Measurements from ENCODE around the gene WNT10A. TPM values are rescaled to one million over a fixed set of nuclear protein-coding genes. Genes with fewer than 3 reads are reported as not detected.
A peak's percentile ranks its signal among the peaks of the same experiment; 100 is the strongest.

Gene WNT10A
- total and polyA plus RNA-seq, 12 donors, result 0.01 to 0.56 (median 0.18) TPM; not detected in 8

DNA sequence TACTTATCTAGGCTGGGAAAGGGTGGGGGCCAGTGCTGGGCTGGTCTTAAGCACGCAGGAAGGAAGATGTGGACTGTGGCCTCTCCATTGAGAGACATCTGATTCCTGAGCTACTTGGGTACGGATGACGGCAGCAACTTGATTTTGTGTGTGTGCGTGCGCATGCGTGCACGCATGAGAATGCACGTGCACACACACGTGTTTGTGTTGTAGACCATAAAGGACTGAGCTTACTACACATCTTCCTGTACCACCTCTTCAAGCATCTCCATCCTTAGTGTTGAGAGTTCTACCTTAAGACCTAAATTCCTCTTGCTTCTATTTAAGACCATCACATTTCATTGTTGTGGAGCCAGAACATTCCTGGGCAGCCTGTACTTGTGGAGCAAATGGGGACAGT lies 11.6 kb upstream of the WNT10A start:
- Histone ChIP-seq H3K9me3 (no peaks in the 10 kb centered on the region), H3K27ac (no peak overlapping the region), H3K4me1 (peaks cover 0 to 20% (median 9%) of the 10 kb centered on the region in 9 donors), H3K27me3 (peaks cover 25 to 99% (median 84%) of the 10 kb centered on the region in 7 donors), H3K4me3 (no peak overlapping the region), H3K36me3 (no peaks in the 10 kb centered on the region)
- intact Hi-C loops (cut with DNase I), result no loop called here
- DNase-seq (no peak), ATAC-seq (no peak)
- 76 to 80% methylated on average over 9 of the region's 9 CpGs for WGBS, 2 donors
- TF ChIP-seq CTCF (IDR thresholded peaks at IDR 0.05), result no peak

DNA sequence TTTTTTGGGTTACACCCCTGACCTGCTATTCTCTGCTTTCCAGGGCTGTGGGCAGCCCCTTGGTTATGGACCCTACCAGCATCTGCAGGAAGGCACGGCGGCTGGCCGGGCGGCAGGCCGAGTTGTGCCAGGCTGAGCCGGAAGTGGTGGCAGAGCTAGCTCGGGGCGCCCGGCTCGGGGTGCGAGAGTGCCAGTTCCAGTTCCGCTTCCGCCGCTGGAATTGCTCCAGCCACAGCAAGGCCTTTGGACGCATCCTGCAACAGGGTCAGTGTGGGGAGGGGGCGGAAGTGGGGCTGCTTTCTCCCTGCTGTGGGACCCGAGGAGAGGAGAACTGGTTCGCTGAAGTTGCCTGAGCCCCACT lies 9.7 kb upstream of the WNT10A start:
- Histone ChIP-seq H3K4me3 (peak overlapping the region in 5 of 10 donors; percentile 1 to 40 (median 17)), H3K4me1 (peaks cover 0 to 20% (median 9%) of the 10 kb centered on the region in 9 donors), H3K9me3 (no peaks in the 10 kb centered on the region), H3K27me3 (peaks cover 25 to 100% (median 88%) of the 10 kb centered on the region in 7 donors), H3K36me3 (no peaks in the 10 kb centered on the region), H3K27ac (no peak overlapping the region)
- intact Hi-C loops (cut with DNase I), result loop anchor here in 1 of 10 donors (10.0 kb wide), 1 partner anchor 284 kb away; no protein-coding TSS in a partner anchor
- peak in 2 of 8 donors; percentile 21 to 23 for ATAC-seq
- no peak for TF ChIP-seq CTCF (IDR thresholded peaks at IDR 0.05)
- peak in 1 of 2 donors; percentile 49 for DNase-seq
- 8 to 13% methylated on average over 18 of the region's 18 CpGs for WGBS, 2 donors

DNA sequence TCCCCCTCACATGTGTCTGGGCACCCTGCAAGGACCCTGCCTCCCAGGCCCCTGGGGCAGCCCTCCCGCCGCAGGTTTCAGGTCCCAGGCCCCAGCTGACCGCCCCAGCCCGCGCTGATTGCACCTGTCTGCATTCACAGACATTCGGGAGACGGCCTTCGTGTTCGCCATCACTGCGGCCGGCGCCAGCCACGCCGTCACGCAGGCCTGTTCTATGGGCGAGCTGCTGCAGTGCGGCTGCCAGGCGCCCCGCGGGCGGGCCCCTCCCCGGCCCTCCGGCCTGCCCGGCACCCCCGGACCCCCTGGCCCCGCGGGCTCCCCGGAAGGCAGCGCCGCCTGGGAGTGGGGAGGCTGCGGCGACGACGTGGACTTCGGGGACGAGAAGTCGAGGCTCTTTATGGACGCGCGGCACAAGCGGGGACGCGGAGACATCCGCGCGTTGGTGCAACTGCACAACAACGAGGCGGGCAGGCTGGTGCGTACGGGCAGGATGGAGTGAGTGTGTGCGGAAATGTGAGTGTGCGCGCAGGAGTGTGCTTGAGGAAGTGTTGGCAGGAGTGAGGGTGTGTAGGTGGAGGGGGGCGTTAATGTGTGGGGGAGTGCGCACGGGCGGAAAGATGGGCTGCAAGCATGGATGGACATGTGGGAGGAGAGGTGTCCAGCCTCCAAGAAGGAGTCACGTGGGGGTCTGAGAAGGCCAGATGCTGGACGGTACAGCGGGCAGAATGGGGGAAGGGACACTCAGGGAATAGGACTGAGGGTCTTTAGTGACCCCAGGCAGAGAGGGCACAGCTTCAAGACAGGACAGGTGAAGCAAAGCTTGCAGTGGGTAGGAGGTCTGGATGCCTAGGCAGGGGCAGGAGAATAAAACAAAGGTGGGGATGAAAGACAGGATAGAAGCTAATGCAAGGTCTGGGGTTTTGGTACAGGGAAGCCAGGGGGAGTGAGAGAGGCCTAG lies 9.0 kb upstream of the WNT10A start:
- WGBS, 2 donors, result 6 to 11% methylated on average over 60 of the region's 60 CpGs
- Histone ChIP-seq H3K27me3 (peaks cover 25 to 100% (median 93%) of the 10 kb centered on the region in 7 donors), H3K36me3 (no peaks in the 10 kb centered on the region), H3K4me1 (peaks cover 0 to 20% (median 9%) of the 10 kb centered on the region in 9 donors), H3K9me3 (no peaks in the 10 kb centered on the region), H3K27ac (no peak overlapping the region), H3K4me3 (peak overlapping the region in 5 of 10 donors; percentile 1 to 40 (median 17))
- DNase-seq (no peak), ATAC-seq (no peak)
- no peak for TF ChIP-seq CTCF (IDR thresholded peaks at IDR 0.05)
- intact Hi-C loops (cut with DNase I), result loop anchor here in 1 of 10 donors (10.0 kb wide), 1 partner anchor 283 kb away; no protein-coding TSS in a partner anchor

- intact Hi-C loops (cut with DNase I), result loop anchor here in 1 of 10 donors (10.0 kb wide), 1 partner anchor 282 kb away; no protein-coding TSS in a partner anchor
- H3K4me3 ChIP-seq, result no peak overlapping the region
- TF ChIP-seq CTCF (IDR thresholded peaks at IDR 0.05), result no peak
- no peaks in the 10 kb centered on the region for H3K9me3 ChIP-seq
- H3K27ac ChIP-seq, result no peak overlapping the region
- no peak for ATAC-seq
- 12 to 18% methylated on average over 22 of the region's 22 CpGs for WGBS, 2 donors
- peaks cover 0 to 23% (median 7%) of the 10 kb centered on the region in 9 donors for H3K4me1 ChIP-seq
- DNase-seq, result no peak
- no peaks in the 10 kb centered on the region for H3K36me3 ChIP-seq
- H3K27me3 ChIP-seq, result peaks cover 25 to 100% (median 96%) of the 10 kb centered on the region in 7 donors
Measured at GRCh38 chr2:218872645-218873358, 7.8 kb upstream of the WNT10A start.
